A673 (cell line): ENCODE data around the gene GNG11.

Experiments used
- EZH2 ChIP-seq: fragments of 200-600 bp; sonication (generic); IDR thresholded peaks from 2 replicates; pipeline ENCODE4 v1.6.1; 2017; ENCODE audit warnings: borderline replicate concordance, low read depth, mild to moderate bottlenecking, mixed read lengths, antibody characterized with exemption, low read length; ENCODE audit not compliant: poor library complexity, severe bottlenecking
- TF ChIP-seq, protein P1 (sequence below): fragments of 300-800, 200-600 bp; sonication (generic); conservative IDR thresholded peaks from 2 replicates; pipeline ENCODE4 v1.5.1; 2017; ENCODE audit warnings: low read depth, mild to moderate bottlenecking, antibody characterized with exemption, low read length, moderate library complexity, mixed read lengths

DNA sequence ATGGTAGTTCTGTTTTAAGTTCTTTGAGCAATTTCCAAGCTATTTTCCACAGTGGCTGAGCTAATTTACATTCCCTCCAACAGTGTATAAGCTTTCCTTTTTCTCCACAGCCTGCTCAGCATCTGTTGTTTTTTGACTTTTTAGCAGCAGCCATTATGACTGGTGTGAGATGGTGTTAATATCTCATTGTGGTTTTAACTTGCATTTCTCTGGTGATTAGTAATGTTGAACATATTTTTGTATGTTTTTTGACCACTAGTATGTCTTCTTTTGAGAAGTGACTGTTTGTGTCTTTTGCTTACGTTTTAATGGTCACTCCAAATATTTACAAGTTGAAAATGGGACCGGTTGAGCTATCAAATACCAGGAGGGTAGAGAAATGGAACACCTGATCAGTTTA lies 20.4 kb downstream of the GNG11 start:
- TF ChIP-seq, protein P1, sequence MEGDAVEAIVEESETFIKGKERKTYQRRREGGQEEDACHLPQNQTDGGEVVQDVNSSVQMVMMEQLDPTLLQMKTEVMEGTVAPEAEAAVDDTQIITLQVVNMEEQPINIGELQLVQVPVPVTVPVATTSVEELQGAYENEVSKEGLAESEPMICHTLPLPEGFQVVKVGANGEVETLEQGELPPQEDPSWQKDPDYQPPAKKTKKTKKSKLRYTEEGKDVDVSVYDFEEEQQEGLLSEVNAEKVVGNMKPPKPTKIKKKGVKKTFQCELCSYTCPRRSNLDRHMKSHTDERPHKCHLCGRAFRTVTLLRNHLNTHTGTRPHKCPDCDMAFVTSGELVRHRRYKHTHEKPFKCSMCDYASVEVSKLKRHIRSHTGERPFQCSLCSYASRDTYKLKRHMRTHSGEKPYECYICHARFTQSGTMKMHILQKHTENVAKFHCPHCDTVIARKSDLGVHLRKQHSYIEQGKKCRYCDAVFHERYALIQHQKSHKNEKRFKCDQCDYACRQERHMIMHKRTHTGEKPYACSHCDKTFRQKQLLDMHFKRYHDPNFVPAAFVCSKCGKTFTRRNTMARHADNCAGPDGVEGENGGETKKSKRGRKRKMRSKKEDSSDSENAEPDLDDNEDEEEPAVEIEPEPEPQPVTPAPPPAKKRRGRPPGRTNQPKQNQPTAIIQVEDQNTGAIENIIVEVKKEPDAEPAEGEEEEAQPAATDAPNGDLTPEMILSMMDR: no peak
- TF ChIP-seq EZH2: no peak
